ENCODE measurements around the gene RREB1.

RREB1 gene

DNA sequence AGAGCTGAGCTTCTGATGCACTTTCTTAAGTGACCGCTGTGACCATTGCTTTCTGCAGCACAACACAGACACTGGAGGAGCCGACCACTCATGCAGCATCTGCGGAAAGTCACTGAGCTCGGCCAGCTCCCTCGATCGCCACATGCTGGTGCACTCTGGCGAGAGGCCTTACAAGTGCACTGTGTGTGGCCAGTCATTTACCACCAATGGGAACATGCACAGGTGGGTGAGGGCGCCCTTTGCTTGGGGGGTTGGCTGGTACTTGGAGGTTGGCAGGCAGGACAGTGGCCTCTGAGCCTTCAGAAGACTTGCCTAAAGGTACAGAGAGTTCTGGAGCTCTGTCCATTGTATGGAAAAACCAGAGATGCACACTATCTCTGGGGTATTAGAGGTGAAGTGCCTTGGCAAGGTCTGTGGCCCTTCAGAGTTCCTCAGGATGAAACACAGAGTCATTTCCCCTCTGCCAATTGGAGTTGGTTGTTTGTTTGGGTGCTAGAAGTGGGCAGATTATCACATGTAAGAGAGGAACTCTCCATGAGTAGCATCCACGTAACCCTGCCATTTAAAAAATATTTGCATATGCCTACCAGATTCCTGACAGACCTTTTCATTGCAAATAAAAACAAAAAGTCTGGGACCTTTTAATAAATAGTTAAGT, 81.5 kb downstream of the RREB1 start:
- DNase-seq (ENCODE audit: low read depth in 4 of 4, low spot score in 1 of 4) = no peak

DNA sequence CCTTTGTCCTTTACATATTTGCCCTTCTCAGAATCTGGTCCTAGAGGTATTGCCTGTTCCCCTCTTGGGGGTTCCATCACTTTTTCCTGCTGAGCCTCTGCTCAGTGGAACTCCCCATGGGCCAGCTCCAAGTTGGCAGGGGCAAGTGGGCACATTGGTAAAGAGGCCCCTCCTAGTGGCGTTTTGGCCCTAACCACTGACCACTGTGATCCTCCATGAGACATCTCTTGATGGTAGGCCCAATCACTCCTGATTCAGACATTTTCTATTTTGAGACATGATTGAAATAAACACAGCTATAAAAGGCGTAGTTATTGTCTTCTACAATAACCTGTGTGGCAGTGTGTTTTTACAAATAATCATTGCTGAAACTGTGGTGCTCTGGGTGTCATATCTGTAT, 83.0 kb downstream of the RREB1 start:
- DNase-seq (ENCODE audit: low read depth in 4 of 4, low spot score in 1 of 4) = no peak

DNA sequence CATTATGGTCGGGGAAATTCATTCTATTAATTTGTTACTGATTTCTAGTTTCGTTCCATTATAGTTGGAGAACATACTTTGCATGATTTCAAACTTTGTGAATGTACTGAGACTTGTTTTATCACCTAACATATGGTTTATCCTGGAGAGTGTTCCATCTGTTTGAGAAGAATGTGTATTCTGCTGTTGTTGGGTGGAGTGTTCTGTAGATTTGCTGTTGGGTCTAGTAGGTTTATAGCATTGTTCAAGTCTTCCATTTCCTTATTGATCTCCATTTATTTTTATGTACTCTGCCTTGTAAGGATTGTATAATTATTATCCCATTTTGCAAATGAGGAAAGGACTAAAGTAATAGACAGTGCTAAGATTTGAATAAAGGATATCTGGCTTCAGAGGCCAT, 85.4 kb downstream of the RREB1 start:
- DNase-seq (ENCODE audit: low read depth in 4 of 4, low spot score in 1 of 4) = no peak

DNA sequence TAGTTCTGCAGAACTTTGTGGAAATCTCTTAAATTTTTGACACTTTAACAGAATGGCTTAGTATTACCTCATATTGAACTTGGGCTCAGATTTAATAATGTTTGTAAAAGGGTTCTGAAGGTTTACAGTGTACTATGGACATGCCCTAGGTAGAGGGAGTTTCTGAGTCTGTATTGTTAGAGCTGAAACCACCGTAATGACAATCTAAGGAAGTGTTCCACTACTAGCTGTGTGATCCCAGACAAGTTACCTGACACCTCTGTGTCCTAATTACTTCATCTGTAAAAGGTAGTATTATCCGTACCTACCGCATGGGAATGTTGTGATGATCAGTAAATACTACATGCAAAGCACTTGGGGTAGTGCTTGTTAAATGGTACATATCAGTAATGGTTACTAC, 86.9 kb downstream of the RREB1 start:
- DNase-seq (ENCODE audit: low read depth in 4 of 4, low spot score in 1 of 4) = no peak

DNA sequence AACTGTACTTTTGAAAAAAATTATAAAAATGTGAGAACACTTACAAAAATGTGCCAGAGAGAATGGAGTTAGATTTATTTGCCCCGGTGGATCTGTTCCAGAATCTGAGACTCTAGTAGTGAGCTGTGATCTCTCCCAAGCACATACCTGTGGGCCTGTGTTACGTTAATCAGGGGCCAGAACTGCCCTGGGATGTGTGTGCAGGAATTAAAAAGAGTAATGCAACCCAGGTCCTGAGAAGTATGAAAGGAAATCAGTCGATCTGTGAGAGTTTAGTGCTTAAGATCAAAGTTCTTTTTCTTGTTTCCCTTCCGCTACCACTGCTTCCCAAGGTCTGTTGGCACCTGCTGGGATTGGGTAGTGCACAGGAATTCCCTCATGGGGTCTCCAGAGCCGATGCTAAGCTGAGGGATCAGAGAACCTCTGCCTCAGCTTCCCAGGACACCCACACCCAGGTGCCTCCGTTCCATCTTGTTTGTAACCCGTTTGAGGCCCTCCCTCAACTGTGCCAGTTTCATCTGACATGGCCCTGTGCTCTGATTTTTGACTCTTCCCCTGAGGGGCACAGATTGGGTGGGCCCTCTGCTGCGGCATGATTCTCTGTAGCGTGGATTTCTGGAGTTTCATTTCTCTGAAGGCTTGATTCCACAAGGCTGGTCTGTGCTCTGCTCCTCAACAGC, 87.7 kb downstream of the RREB1 start:
- no peak for DNase-seq (ENCODE audit: low read depth in 4 of 4, low spot score in 1 of 4)

DNA sequence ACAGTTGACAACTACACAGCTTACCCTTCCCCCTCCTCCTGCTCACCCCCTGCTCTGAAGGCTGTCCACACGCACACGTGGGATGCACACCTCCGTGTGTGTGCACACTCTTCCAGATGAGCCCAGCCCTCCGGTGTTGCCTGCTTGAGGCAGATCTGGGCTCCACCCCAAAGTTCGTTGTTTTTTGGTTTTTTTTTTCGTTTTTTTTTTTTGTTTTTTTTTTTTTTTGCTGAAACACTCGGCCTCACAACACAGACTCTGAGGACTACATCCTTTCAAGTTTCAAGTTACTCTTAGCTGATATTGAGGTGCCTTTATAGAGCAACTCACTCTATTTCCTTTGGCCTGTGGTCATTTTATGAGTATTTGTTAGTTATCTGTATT, 88.2 kb downstream of the RREB1 start:
- DNase-seq (ENCODE audit: low read depth in 4 of 4, low spot score in 1 of 4) = no peak

DNA sequence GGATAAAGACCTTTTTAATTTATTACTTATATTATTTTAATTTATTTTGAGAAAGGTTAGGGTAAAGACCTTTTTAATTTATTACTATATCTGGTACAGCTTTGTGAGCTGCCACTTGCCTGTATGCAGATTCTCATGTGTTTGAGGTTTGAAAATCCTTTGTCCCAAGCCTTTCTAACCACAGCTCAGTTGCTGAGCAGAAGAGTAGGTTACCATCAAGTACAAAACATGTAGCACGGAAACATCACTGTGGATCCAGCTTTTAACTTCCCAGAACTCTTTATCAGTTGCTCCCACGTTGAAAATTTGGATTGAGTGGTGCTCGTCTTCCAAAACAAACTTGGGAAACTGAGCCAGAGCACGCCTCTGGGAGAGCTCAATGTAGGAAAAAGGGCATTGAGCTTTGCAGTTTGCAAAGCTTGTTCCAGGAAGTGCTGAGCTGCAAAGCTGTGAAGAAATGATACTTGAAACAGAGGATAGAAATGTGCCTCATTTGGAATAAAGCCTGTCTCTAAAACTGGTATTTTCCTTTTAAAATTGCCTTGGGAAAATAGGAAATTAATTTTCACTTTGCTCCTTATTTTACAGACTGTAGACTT, 89.0 kb downstream of the RREB1 start:
- no peak for DNase-seq (ENCODE audit: low read depth in 4 of 4, low spot score in 1 of 4)

DNA sequence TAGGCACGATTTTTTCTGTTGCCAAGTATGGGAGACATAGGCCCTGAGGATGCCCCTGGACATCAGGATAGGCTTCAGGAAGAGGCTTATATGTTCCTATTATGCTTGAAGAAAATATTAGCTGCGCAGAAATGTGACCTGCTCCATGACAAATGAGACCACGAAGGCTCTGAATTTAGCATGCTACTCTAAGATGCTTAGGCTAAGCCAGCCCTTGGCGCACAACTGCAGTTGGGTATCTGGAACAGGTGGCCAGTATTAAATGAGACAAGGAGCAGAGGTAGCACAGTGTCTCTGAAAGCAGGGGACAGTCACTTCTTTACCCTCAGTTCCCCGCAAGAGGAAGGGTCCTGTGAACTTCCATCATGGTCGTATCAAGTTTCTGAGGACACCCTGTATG, 90.0 kb downstream of the RREB1 start:
- no peak for DNase-seq (ENCODE audit: low read depth in 4 of 4, low spot score in 1 of 4)

DNA sequence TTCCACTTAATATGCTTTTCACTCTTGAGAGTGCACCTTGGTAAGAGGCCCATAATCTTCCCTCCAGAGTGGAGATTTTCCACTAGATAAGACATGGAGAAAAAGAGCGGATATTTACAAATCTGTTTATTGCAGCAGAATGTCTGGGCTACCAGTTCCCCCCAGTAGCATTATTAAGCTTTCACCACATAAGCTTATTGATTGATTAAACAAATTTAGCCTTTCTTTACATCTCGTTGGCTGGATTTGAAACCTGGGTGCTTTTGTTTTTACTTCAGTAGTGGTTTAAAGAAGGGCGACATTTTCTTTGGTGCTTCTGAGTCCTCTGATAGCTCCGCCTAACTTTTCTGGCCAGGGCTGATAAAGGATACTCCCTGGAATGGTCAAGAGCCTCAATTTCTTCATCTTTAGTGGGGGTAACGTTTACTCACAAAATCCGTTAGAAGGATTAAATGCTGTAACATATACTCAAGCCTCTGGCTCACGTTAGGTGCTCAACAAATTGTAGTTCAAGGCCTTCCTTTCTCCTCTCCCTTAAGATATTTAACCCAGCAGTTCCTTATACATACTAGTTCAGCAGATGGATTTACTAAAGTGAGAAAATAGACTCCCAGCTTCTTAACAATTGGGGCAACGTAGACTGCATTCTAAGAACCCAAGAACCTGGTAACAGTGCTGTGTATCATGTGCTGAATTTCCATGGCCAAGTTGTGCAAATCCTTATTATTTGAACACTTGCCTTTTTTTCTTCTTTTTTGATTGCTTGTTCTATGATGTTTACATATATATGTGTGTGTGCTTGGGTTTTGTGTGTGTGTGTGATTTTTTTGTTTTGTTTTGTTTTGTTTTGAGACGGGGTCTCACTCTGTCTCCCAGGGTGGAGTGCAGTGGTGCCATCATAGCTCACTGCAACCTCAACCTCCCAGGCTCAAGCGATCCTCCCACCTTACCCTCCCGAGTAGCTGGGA, 91.4 kb downstream of the RREB1 start:
- DNase-seq (ENCODE audit: low read depth in 4 of 4, low spot score in 1 of 4) = no peak

DNA sequence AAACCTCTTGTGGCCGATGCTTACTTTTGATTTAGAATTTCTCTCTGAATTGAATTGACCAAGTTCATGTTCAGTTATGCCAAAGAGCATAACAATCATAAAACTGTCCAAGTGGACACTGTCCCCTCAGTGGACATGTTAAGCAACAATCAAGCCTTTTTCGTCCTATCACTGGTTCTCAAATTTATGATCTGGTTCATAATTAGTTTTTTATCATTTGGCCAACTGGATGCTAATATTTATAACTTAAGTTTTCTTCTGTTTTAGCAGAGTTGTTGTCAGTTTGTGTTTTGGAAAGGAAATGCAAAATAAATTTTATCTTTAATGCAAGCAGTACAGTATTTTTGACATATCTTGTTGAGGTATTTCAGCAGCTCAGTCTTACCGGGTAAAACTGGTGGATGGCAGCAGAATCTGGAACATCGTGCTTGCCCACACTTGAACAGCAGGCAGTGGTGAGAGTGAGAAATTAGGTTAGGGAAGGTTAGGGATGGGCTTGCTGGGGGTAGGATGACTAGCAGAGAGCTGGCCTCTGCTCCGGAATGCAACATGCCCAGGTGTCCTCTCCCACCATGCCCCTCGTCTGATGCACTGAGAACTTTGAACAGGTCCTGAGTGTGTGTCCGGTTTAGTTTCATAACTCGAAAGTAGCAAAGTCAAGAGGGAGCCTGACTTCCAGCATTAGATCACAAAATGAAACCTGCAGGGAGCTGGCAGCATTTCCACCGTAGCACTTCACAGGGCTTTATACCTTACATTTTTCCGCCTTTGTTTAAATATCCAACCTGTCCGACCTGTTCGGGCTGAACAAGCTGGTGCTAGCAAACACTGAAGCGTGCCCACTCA, 93.1 kb downstream of the RREB1 start:
- no peak for DNase-seq (ENCODE audit: low read depth in 4 of 4, low spot score in 1 of 4)

DNA sequence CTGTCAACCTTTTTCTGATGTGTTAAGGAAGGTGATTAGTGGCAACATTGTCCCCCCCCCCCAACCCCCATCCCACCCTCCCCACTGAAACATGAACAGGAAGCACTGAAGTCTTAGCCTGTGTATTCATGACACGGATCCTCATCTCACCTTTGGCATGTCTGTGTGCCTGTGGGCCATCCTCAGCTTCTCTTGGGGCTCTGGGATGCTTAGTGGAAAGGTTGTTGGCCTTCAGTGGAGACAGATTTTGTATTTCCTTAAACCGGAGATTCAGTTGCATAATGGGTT, 93.6 kb downstream of the RREB1 start:
- no peak for DNase-seq (ENCODE audit: low read depth in 4 of 4, low spot score in 1 of 4)

DNA sequence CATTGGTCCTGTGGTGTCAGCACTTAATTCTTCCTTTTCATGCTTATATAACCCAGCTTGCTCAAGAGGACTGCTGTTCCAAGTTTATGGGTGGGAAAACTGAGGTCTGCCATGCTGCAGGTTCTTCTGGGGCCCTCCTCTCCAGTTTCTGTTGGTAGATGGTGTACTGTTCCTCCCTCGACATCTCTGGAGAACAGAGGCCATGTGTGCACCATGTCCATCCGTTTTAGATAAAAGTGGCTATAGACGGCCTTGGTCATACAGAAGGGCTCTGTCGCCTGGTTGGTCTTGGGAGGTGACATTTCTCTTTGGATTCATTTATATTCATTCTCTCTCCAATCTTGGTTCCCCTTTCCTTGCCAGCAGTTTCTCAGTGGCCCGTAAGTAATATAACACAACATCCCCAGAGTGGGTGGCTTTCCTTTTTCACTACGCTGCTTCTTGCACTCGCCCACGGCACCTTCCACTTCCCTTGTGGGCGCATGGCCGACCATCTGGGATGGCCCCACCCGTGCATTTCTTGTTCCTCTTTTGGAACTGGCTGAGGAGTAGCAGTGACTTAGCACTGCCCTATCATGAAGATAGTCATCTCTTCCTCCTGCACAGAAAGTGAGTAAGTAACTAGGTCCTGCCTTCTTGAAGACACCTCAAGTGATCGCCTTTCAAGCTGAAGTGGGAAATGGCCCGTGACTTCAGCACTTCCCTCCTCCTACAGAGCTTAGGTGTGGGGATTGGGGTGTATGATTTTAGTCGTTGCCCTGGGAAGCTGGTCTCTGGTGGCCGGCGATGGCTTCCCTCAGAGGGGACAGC, 94.2 kb downstream of the RREB1 start:
- DNase-seq (ENCODE audit: low read depth in 4 of 4, low spot score in 1 of 4) = no peak

DNA sequence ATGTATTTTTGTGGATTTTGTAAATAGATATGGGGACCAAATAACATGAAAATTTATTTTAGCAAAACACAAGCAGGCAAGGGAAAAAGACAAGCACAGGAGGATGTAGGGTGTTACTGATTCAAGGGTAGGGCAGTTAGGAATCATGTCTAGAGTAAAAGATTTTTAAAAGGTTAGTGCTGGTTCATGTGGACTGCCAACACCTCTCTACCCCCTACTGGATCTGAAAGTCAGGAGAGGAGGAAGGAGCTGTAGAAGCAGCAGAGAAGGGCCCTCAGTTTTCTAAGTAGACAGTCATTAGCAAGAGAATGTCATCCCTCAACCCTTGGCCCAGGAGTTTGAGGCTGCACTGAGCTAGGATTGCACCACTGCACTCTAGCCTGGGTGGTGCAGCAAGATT, 95.2 kb downstream of the RREB1 start:
- no peak for DNase-seq (ENCODE audit: low read depth in 4 of 4, low spot score in 1 of 4)

DNA sequence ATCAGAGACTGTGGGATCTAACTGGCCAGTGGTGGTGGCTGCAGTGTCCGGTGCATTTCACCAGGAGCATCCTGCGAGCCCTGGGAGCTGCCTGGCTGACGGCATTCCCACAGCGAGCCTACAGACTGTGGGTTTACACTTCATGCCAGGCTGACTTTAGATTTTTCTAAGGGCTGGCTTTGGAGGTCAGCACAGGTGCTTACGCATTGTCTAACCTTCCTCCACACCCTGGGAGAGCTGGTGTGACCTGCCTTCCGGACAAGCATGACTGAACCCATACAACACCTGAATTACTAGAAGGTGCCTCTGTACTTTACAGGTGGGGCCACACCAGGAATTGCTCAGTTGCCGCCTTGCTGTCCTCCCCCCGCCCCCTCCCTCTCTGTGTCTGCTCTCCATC, 96.2 kb downstream of the RREB1 start:
- no peak for DNase-seq (ENCODE audit: low read depth in 4 of 4, low spot score in 1 of 4)

DNA sequence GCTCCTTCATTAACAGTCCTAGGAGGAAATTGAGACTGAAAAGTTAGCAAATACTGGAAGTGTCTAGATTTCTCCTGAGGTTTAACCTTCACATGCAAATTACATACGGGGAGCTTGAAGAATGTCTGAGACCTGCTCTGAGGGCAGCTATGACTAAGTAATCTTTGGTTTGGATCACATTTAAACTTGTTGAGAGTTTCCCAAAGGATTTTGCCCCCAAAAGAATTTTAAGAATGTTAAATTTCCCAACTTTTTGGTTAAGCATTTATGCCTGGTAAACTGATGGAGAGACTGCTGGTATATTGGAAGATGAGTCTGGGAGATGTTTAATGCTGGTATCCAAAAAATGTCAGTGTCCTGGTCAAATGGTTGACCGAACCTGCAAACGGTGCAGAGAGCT, 97.0 kb downstream of the RREB1 start:
- no peak for DNase-seq (ENCODE audit: low read depth in 4 of 4, low spot score in 1 of 4)

DNA sequence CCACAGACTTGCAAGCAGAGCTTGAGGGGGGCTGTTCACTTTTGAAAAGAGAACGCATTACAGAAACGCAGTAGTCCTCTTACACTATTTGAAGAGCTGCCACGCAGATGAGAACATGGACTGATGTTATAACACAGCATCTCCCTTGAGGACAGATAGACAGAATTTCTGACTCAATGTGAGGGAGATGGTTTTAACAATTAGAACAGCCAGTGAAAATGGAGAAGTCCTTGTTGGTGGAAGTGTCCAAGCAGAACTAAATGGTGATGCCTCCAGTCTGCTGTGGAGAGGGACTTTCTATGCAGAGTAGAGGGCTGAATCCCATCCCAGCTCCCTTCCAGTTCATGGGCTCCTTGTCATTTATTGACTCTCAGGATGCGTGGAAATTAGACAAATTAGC, 100.0 kb downstream of the RREB1 start:
- DNase-seq (ENCODE audit: low read depth in 4 of 4, low spot score in 1 of 4) = no peak

DNA sequence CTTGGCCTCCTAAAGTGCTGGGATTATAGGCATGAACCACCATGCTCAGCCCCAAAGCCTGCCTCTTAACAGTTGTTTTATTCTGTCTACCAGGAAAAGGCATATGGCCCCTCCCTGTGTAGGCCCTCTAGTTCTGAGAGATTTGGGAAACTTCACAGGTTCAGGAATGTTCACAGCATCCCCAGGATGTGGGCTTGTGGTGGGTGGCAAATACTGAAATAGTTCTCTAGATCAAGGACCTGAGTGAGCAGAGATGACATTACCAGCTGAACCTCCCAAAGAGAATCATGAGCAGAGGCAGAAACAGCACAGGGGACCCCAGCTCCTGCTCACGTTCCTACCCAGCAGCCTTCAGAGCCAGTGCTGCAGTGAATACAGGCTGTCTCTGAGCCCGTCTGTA, 105.7 kb downstream of the RREB1 start:
- DNase-seq (ENCODE audit: low read depth in 4 of 4, low spot score in 1 of 4) = no peak

DNA sequence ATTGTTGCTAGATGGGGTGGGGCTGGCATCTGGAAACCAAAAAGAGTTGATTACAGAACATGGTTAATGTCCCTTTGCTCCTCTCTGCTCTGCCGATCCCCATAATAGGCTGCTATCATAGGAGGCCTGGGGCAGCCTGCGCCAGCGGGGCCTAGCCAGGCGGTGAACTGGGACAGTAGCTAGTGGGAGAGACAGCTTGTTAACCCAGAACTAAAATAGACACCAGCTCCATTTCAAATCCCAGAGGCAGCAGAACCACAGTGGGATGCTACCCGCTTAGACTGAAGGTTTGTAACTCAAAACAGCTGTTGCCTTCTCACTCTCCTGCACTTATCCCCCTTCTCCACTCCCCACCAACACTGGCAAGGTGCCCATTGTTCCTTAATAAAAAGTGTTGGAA, 106.7 kb downstream of the RREB1 start:
- DNase-seq (ENCODE audit: low read depth in 4 of 4, low spot score in 1 of 4) = no peak

DNA sequence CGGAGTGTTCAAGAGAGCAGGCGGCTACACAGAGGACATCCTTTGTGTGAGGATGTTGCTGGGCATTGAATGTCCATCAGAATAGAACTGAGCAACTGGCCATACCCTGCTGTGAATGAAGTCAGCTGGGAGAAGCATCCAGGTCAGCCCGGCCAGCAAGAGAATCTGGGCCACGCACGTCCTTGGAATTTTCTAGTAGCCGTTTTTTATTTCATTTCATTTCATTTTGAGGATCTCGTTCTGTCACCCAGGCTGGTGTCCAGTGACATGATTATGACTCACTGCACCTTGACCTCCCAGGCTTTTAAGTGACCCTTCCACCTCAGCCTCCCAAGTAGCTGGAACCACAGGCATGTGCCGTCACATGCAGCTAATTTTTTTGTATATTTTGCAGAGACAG, 107.4 kb downstream of the RREB1 start:
- no peak for DNase-seq (ENCODE audit: low read depth in 4 of 4, low spot score in 1 of 4)

DNA sequence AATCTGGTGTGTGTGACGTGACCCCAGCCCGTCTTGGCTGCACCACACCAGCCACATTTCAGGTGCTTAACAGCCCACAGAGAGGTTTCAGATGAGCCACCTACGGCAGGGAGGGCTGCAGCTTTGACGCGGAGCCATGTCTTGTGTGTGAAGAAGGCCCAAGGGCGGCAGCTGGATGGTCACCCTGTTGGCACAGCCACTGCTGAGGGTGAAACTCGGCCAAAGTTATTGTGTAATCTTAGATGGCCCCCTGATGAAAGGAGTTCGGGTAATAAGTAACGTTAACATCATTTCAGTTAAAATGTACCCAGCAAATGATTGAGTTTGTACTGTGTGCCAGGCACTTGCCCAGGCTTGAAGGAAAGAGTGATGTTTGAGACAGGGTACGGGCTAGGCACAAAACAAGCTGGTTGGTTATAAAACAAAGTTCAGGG, 108.1 kb downstream of the RREB1 start:
- DNase-seq (ENCODE audit: low read depth in 4 of 4, low spot score in 1 of 4) = no peak

All from stimulated activated CD4-positive, alpha-beta T cell treated with anti-CD3 and anti-CD28 coated beads, Interleukin-1b, Interleukin-23, amount 100 ng/mL, for 24 hours (primary cell).